Left renal pelvis (tissue), 4 donors: ENCODE measurements around the gene TNXB. TPM values are rescaled to one million over a fixed set of nuclear protein-coding genes. Genes with fewer than 3 reads are reported as not detected.

ENCODE experiments used
- DNase-seq, 4 donors: peaks; one replicate each; pipeline ENCODE4 v3.0.0-alpha.2; 2013; ENCODE audit warnings: low read depth in 4 of 4, low spot score in 3 of 4
- polyA plus RNA-seq, 4 donors: library from polyadenylated mRNA; unstranded; fragments of 120-200 nt; gene quantifications; one replicate each; pipeline ENCODE4 v1.2.1, GENCODE V29; 2013; ENCODE audit not compliant: insufficient read length in 4 of 4

The TNXB gene, protein sequence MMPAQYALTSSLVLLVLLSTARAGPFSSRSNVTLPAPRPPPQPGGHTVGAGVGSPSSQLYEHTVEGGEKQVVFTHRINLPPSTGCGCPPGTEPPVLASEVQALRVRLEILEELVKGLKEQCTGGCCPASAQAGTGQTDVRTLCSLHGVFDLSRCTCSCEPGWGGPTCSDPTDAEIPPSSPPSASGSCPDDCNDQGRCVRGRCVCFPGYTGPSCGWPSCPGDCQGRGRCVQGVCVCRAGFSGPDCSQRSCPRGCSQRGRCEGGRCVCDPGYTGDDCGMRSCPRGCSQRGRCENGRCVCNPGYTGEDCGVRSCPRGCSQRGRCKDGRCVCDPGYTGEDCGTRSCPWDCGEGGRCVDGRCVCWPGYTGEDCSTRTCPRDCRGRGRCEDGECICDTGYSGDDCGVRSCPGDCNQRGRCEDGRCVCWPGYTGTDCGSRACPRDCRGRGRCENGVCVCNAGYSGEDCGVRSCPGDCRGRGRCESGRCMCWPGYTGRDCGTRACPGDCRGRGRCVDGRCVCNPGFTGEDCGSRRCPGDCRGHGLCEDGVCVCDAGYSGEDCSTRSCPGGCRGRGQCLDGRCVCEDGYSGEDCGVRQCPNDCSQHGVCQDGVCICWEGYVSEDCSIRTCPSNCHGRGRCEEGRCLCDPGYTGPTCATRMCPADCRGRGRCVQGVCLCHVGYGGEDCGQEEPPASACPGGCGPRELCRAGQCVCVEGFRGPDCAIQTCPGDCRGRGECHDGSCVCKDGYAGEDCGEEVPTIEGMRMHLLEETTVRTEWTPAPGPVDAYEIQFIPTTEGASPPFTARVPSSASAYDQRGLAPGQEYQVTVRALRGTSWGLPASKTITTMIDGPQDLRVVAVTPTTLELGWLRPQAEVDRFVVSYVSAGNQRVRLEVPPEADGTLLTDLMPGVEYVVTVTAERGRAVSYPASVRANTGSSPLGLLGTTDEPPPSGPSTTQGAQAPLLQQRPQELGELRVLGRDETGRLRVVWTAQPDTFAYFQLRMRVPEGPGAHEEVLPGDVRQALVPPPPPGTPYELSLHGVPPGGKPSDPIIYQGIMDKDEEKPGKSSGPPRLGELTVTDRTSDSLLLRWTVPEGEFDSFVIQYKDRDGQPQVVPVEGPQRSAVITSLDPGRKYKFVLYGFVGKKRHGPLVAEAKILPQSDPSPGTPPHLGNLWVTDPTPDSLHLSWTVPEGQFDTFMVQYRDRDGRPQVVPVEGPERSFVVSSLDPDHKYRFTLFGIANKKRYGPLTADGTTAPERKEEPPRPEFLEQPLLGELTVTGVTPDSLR (N-terminal part only)
- polyA plus RNA-seq: 10 to 100 TPM in 2 of 4 donors, 1 to 10 TPM in 2; 4.6 to 98.0 (median 8.3) TPM

DNA sequence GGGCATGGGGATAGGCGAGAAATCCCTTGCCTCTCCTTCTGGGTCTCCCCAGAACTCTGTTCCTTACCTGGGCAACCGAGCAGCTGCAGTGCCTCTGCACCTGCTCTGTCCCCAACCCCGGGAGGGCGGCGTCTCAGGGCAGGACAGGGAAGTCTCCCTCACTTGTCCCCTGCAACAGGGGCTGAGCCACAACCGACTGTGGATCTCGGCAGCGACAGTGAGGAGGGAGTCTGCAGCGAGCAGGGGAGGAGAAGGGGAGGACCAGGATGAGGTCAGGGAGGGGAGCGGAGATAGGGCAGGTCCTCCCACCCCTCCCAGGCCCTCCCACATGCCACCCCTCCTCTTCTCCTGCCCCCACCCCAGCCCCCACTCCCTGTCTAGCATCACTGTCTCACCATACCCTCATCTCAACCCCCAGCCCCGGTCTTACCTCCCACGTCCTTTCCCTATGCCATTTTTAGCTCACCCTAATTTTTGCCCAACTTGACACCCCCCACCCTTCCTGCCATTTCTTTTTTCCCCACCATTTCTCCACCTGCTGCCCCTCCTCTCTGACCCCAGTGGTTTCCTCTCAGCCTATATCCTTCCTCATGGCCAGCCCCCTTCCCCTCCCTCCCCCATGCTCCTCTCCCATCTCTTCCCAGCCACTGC, at the start of gene TNXB:
TSS of gene TNXB (minus strand) at position 225 of the 651 bp plus-strand sequence. CDS start 11,140 bp downstream, outside the sequence.
- DNase-seq: no peak

DNA sequence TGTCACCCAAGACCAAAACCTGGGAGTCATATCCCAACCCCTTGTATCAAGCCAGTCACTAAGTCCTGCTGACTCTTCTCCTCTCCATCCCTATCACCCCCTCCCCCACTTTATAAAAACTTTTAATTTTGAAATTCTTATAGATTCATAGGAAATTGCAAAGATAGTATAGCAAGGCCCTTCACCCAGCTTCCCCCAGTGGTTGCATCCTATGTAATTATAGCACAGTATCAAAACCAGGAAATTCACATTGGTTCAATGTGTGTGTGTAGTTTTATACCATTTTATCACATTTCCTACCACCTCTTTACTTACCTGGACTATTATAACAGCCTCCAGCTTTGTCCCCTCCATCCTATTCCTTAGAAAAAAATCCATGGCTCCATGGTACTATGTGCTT, 48.9 kb upstream of the TNXB start:
- DNase-seq: no peak

DNA sequence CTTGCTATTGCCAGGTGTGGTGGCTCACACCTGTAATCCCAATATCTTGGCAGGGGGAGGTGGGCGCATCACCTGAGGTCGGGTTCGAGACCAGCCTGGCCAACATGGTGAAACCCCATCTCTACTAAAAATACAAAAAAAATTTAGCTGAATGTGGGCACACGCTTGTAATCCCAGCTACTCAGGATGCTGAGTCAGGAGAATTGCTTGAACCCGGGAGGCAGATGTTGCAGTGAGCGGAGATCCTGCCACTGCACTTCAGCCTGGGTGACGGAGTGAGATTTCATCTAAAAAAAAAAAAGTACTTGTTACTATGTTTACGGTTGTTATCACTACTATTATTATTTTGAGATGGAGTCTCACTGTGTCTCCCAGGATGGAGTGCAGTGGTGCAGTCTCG, 47.8 kb upstream of the TNXB start:
- no peak for DNase-seq

DNA sequence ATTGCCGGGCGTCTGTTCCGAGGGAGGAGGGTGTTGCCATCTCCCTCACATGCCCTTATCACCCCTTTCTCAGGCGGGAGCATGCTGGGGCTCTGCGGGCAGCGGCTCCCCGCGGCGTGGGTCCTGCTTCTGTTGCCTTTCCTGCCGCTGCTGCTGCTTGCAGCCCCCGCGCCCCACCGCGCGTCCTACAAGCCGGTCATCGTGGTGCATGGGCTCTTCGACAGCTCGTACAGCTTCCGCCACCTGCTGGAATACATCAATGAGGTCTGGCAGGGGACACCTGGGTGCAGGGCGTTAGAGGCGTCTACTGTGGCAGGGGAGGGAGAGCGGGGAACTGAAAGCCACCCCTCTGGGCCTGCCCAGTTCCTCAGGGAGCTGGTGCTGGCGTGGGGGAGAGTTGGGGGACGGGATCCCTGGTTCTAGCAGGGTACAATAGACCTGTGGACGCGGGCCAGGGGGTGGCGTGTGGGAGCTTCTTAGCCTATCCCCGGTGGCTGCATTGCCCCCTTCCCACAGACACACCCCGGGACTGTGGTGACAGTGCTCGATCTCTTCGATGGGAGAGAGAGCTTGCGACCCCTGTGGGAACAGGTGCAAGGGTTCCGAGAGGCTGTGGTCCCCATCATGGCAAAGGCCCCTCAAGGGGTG, 45.5 kb upstream of the TNXB start:
- peak in 1 of 4 donors; percentile 73 for DNase-seq

DNA sequence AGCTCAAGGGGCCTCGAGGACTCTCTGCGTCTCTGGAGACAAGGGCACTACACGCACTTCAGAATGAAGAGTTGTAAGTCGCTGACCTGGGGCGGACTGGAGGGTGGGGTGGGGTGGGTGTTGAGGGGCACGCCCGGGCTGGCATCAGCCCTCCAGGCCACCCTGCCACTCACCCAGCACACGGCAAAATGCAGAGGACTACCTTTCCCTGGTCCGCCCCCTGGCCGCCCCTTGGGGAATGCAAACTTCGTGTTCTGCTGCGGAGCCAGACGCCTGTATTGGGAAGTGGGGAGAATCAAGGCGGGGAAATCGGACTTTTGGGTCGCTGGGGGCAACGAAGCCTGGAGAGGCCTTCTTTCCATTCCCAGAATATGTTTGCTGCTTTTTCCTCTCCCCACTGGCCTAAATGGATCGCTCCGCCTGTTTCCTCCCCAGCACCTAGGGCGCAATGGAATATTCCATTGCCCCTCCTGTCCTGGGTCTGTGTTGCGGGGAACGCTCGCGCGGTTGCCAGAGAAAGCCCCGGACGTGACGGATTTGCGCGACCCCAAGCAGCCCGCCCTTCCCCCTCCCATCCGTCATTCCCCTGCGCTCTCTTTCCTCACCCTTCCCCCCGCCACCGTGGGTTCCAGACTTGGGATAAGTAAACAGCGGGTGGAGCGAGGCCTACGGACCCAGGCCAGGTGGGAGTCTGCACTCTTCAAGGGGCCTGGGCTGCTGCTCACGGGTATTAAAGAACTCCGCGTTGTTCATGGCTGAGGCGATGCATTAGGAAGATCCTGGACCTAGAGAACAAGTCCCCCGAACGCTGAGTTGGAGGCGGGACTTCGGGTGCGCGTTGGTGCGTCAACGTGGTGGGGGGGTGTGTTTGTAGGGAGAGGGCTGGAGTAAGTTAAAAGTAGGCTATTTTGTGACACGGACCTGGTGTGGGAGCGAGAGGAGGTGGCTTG, 44.7 kb upstream of the TNXB start, which contains the start of gene PPT2:
TSS of gene PPT2 (plus strand) at position 578 of the 950 bp plus-strand sequence. CDS start 454 bp downstream, outside the sequence.
- peak; percentile 85 to 92 (median 88) for DNase-seq

DNA sequence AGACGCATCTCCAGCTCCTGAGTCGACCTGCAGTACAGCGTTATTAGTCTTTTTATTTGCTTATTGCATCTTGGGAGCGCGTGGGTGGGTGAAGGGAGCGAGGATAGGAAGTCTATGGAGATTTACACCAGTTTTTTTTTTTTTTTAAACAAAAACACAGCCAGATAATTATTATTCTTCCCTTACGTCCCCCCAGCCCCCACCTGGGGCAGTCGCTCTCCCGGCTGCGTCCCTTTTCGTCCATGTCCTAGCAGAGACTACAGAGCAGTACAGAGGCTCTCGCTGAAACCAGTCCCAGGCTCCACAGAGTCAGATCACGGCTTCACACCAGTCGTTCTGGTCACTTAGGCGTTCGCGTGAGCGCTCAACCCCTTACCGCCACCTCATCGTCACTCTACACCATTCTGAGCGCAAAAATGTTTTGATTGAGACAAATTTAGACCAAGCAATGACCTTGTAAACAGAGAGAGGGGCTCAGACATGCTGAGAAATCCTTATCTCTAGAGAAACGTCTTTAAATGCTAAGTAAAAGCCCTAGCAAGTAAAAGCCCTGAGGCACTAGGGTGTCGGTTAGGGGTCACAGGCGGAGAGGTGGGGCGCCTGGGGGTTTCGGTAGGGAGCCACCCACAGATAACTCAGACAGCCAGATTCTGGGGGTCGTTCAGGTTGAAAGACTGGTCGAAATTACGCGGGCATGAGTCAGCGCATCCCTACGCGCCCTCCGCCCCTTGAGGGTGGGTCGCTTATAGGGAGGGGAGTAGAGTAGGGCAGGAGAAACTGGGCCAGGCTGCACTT, 43.8 kb upstream of the TNXB start:
- no peak for DNase-seq

DNA sequence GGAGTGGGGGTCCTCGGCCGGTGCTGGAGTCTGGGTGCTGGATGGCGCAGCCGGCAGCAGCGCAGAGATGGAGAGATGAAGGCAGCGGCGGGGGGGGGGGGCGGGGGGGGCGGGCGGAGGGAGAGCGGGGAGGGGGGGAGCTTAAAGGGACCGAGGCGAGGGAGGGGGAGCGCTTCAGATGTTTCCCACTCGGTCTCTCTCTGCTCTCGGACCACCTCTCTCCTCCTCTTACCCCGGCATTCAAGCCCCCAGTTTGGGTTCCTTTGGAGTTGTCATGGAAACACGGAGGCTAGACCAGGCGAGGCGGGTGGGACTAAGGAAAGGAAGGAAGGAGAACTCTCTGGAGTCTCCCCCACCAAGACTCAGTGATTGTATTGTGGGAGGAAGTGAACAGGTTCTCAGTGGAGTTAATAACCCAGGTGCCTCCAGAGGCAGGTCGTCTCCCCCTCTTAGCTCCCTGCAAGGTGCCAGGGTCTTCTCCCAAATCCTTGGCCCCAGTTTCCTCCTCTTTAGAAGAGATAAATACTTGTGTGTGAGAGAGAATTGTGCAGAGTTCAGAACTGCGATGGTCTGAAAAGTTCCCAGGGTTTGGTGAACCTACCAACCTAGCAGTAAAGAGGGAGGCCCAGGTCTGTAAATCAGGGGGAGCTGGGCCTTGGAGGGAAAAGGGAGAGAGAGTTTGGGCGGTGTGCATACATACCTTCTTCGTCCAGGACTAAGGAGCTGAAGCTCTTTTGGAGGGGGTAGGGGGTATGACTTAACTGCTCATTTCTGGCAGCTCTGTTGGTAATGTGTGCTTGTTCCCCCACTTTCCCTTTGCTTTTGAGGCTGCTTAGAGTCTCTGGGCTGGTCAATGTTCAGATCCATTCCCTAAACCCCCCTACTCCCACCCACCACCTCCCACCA, 43.0 kb upstream of the TNXB start, which contains the start of gene PRRT1:
TSS of gene PRRT1 (minus strand) at position 77 of the 906 bp plus-strand sequence. CDS start 112 bp downstream, outside the sequence.
- DNase-seq: no peak

DNA sequence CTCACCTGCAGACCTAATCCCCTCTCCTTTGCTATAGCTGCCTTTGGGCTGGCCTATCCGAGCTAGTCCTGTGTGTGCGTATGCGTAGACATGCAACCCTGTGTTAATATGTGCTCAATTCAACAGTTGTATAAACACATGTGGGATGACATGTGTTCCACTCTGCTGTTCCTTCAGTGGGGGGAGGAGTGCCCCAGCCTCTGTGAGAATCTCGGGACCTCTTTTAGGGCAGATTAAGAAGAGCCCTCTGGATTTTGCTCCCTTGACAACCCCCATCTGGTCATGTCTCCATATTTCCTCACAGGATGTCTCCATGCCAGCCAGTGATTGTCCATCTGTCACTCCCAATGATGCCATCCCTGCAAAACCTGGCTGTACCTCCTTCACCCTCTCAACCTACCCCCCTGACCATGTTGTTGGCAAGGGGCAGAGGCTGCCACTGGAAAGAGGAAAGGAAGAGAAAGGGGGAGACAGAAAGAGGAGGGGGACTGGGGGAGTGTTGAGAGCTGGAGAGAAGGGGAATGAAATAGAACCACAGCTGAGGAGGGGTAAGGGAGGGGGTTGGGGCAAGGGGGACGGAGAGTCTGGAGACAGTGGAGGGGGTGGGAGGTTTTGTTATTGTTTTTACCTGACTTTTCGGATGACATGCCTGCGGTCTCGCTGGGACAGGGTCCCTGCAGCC, 42.2 kb upstream of the TNXB start:
- DNase-seq: no peak

DNA sequence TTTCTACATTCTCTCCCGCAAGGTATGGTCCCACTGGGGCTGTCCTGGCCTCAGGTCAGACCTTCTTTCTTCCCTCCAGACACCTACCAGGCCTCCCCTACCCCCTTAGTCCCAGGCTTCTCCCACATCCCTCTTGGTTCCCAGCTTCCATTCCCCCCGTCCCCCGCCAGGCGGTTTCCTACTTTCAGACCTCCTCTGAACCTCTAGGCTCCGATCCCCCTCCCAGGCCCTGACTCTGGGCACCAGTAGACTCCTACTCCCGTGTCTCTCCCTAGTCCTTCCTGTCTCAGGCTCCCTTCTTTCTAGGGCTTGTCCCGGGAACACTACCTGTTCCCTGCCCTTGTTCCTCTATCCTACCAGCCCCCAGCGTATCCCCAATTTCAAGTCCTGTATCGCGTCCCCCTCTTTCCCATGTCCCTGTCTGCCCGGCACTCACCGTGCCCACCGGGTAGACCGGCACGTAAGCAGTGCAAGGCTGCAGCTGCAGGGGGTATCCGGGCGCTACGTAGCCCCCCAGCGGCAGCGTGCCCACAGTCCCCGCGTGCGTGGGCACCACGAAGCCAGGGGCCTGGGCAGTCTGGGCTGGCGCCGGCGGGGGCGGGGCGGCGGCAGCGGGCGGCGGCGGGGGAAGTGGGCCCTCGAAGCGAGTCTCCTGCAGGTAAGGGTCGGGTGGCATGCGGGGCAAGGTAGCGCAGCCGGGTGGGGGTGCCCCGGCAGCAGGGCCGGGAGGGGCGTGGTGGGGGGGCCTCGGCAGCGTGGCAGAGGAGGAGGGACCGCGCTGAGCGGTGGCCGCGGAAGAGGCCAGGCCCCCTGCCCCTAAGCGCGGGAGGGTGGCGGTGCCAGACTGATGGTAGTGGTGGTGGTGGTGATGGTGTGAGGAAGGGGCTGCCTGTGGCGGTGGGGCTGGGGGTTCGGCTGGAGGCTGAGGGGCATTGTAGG, 41.1 kb upstream of the TNXB start:
- no peak for DNase-seq

DNA sequence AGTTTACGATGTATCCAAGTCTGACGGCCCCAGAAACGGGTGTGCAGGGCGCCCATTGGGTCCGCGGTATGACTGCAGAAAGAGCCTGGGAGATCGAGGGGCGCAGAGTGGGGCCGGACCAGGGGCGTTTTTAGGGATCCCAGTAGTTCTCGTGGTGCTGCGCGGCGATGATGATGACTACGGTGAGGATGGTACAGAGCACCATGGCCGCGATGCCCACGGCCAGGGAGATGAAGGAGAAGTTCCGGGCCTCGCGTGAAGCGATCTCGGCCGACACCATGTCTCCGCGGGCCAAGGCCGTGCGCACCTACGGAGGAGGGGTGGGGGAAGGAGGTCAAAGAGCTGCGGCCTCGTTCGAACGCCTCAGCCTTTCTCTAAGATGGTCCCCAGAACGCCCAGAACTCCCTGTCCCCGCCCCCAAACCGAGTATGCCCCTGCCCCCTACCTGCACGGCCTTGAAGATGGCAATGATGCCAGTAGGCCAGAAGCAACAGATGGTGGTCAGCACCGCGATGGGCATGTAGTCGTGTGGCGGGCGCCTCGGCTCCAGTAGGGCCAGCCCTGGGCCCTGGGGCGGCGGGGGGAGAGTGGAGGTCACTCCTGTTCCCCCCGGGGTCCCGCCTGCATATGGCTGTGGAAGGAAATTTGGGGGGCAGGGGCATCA, 40.1 kb upstream of the TNXB start:
- DNase-seq: no peak

DNA sequence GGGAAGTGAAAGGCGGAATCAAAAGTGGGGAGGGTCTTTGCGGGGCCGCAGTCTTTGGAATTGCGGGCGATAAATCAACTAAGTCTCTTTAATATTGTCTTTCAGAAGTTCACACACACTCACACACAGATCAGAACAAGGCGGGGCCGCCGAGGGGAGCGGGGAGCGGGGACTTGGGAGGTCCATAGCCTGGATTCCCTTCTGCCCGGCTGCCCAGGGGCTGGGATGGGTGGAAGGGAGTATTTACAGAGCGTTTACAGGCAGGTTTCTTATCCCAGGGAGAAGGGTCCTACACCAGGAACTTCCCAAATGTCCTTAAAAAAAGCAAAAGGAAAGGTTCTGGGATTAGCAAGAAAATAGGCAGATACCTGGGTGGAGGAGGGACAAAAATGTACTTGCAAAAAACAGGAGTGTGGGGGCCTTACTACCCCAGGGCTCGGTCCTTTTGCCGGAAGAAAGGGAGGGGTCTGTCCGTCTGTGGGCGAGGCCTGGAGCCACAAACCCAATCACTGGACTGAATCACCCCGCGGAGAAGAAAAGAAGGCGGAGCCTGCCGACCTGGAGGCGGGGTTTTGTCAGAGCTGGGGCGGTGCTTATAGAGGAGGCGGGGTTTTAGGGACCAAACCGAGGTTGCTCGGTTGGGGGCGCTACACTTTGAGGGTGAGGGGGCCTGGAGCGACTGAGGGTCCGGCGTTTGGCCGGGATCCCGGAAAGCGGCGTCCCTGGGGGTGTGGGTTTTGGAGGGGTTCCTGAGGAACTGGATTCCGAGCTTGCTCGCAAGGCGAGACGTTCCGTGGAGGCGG, 39.4 kb upstream of the TNXB start:
- DNase-seq: no peak

DNA sequence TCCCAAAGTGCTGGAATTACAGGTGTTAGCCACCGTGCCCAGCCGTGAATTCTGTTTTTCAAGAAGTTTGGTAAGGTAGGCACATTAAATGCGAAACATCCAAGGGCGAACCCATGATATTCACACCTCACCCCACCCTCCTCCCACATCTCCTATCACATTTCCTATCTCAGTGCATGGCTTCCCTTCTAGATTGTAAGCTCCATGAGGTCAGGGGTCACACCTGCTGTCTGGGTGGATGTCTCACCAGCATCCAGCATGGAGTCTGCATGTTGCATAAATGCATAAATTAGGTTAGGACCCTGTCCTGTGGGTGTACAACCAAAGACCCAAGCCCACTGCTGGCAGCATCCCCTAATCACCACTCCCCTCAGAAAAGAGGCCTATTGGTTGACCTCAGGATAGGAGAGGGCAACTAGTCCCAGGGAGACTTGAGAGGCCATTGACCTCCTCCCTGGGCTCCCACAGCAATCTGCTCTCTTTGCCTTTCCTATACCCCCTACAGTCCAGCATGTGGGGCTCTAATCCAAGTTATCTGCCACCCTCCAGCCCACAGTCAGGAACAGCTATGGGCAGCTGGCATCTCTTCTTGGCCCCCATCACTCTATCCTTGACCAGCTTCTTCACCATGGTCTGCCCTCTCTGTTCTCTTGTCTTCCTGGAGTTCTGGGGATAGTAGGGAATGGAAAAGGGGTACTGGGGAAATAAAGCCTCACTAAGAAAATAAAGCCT, 38.4 kb upstream of the TNXB start:
- DNase-seq: no peak

DNA sequence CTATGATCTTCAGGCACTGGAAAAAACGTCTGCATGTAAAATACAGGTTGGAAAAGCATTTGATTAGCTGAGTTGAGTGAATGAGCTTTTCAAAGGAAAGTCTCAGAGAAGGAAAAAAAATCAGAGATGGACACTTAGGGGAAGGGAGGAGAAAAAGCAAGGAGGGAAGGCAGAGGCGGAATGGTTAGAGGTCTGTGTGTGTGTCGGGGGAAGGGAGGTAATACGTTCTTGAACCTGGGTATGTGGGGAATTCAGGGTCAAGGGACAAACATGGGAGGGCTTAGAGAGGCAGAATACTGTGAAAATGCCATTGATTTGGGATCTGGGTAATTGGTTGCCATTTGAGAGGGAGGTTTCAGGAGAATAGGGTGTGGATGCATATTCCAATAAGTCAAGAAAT, 37.5 kb upstream of the TNXB start:
- no peak for DNase-seq
